HL-60 (cell line): ENCODE results near the gene CALML3.

Source experiments
- DNase-seq, 2 experiments: peaks; one replicate each; pipeline ENCODE4 v3.0.0-alpha.2; 2010 to 2020; ENCODE audit warnings: low read depth in 1 of 2, low spot score in 1 of 2
- H3K27ac ChIP-seq: fragments of 250-450 bp; sonication (Bioruptor Pico); replicated peaks from 2 replicates; pipeline ENCODE4 v1.5.1; 2020; ENCODE audit warnings: mild to moderate bottlenecking, moderate library complexity
- H3K27me3 ChIP-seq: fragments of 250-450 bp; sonication (Bioruptor Pico); 2 replicates; pipeline ENCODE4 v1.5.1; 2021; ENCODE audit warnings: mild to moderate bottlenecking, moderate library complexity; ENCODE audit not compliant: insufficient read depth, poor library complexity, severe bottlenecking
- H3K4me3 ChIP-seq: replicated peaks from 2 replicates; pipeline ENCODE4 v1.5.1; 2011; ENCODE audit warnings: mild to moderate bottlenecking, control low read depth, low read length; ENCODE audit not compliant: insufficient read depth
- GABPA ChIP-seq: IDR thresholded peaks from 2 replicates; pipeline ENCODE4 v1.6.1; 2012; ENCODE audit warnings: low read depth
- POLR2AphosphoS5 ChIP-seq: IDR thresholded peaks from 2 replicates; pipeline ENCODE4 v1.6.1; 2012; ENCODE audit warnings: low read depth
- SPI1 ChIP-seq: IDR thresholded peaks from 2 replicates; pipeline ENCODE4 v1.6.1; 2012; ENCODE audit warnings: low read depth, mild to moderate bottlenecking, borderline replicate concordance
- TF ChIP-seq, protein P1 (sequence below): IDR thresholded peaks from 2 replicates; pipeline ENCODE4 v1.6.1; 2012; ENCODE audit warnings: low read depth; ENCODE audit not compliant: insufficient replicate concordance
- TF ChIP-seq, protein P2 (sequence below): IDR thresholded peaks from one replicate; pipeline ENCODE4 v1.5.1; 2011; ENCODE audit warnings: low read length, control low read depth, inconsistent platforms; ENCODE audit not compliant: insufficient read depth

CALML3 gene

GRCh38 chr10:5506246-5506645, 18.5 kb upstream of the CALML3 start:
- Histone ChIP-seq H3K27me3 (no peaks in the 10 kb centered on the region), H3K4me3 (no peak overlapping the region), H3K27ac (no peak overlapping the region)
- TF ChIP-seq GABPA (no peak), POLR2AphosphoS5 (no peak), SPI1 (no peak)
- TF ChIP-seq, protein P1, sequence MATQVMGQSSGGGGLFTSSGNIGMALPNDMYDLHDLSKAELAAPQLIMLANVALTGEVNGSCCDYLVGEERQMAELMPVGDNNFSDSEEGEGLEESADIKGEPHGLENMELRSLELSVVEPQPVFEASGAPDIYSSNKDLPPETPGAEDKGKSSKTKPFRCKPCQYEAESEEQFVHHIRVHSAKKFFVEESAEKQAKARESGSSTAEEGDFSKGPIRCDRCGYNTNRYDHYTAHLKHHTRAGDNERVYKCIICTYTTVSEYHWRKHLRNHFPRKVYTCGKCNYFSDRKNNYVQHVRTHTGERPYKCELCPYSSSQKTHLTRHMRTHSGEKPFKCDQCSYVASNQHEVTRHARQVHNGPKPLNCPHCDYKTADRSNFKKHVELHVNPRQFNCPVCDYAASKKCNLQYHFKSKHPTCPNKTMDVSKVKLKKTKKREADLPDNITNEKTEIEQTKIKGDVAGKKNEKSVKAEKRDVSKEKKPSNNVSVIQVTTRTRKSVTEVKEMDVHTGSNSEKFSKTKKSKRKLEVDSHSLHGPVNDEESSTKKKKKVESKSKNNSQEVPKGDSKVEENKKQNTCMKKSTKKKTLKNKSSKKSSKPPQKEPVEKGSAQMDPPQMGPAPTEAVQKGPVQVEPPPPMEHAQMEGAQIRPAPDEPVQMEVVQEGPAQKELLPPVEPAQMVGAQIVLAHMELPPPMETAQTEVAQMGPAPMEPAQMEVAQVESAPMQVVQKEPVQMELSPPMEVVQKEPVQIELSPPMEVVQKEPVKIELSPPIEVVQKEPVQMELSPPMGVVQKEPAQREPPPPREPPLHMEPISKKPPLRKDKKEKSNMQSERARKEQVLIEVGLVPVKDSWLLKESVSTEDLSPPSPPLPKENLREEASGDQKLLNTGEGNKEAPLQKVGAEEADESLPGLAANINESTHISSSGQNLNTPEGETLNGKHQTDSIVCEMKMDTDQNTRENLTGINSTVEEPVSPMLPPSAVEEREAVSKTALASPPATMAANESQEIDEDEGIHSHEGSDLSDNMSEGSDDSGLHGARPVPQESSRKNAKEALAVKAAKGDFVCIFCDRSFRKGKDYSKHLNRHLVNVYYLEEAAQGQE: no peak
- TF ChIP-seq, protein P2, sequence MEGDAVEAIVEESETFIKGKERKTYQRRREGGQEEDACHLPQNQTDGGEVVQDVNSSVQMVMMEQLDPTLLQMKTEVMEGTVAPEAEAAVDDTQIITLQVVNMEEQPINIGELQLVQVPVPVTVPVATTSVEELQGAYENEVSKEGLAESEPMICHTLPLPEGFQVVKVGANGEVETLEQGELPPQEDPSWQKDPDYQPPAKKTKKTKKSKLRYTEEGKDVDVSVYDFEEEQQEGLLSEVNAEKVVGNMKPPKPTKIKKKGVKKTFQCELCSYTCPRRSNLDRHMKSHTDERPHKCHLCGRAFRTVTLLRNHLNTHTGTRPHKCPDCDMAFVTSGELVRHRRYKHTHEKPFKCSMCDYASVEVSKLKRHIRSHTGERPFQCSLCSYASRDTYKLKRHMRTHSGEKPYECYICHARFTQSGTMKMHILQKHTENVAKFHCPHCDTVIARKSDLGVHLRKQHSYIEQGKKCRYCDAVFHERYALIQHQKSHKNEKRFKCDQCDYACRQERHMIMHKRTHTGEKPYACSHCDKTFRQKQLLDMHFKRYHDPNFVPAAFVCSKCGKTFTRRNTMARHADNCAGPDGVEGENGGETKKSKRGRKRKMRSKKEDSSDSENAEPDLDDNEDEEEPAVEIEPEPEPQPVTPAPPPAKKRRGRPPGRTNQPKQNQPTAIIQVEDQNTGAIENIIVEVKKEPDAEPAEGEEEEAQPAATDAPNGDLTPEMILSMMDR: no peak
- DNase-seq: no peak

DNA sequence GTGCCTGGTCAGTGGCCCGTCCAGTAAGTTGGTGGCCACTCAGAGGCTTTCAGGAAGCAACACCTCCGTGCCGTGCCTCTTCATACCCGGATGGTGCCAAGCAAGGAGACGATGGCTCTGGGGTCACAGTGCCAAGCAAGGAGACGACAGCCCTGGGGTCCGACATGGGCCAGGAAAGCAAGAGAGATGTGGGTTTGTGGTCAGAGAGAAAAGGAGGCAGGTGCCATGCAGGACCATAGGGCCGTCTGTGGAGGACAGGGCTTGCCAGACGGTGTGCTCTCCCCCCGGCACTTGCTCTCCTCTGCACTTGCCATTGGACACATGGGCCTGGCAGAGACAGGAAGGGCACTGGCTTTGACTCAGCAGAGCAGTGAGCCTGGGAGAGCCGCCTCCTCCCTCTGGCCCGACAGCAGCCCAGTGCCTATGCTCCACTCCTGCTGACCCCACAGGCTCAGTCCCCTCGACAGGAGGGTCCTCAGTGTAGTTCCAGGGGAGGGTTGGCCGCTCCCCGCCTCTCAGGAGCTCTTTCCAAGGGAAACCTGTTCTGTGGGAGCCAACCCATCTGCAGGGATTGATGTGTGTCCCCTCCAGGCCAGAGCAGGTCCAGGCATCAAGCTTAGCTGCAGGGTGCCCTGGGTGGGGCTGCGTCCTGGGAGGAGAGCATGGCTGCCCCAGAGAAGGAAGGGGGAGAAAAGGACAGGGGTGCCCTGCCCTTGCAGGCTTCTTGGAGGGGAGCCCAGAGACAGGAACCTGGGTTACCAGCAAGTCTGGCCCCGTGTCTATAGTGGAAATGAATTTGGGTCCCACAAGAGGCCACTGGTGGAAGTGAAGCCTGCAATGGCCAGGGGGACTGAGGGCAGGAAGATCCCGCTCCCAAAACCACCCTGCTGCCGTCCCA, 17.8 kb upstream of the CALML3 start:
- H3K27ac ChIP-seq: no peak overlapping the region
- no peak overlapping the region for H3K4me3 ChIP-seq

GRCh38 chr10:5507649-5508131, 17.1 kb upstream of the CALML3 start:
- no peak for DNase-seq
- Histone ChIP-seq H3K27me3 (no peaks in the 10 kb centered on the region), H3K4me3 (no peak overlapping the region), H3K27ac (no peak overlapping the region)
- TF ChIP-seq POLR2AphosphoS5 (no peak), SPI1 (no peak)

More for the DNA sequence above, 17.8 kb upstream of the CALML3 start:
- no peak for DNase-seq
- no peaks in the 10 kb centered on the region for H3K27me3 ChIP-seq
- TF ChIP-seq GABPA (no peak), SPI1 (no peak)
- TF ChIP-seq, protein P2: no peak

GRCh38 chr10:5508161-5508604, 16.6 kb upstream of the CALML3 start:
- DNase-seq: no peak
- TF ChIP-seq, protein P1: no peak
- TF ChIP-seq GABPA (no peak), POLR2AphosphoS5 (no peak), SPI1 (no peak)
- TF ChIP-seq, protein P2: no peak
- Histone ChIP-seq H3K27me3 (no peaks in the 10 kb centered on the region), H3K4me3 (no peak overlapping the region), H3K27ac (no peak overlapping the region)
